GM18502 (cell line): ENCODE data around the gene MMP11.
A peak's percentile ranks its signal among the peaks of the same experiment; 100 is the strongest.

ENCODE experiments used
- ATAC-seq: cut with Tn5 transposase; IDR thresholded peaks from one replicate; pipeline ENCODE4 v1.9.1; 2021; ENCODE audit warnings: mild to moderate bottlenecking; ENCODE audit not compliant: unreplicated experiment, poor library complexity

The MMP11 gene

DNA sequence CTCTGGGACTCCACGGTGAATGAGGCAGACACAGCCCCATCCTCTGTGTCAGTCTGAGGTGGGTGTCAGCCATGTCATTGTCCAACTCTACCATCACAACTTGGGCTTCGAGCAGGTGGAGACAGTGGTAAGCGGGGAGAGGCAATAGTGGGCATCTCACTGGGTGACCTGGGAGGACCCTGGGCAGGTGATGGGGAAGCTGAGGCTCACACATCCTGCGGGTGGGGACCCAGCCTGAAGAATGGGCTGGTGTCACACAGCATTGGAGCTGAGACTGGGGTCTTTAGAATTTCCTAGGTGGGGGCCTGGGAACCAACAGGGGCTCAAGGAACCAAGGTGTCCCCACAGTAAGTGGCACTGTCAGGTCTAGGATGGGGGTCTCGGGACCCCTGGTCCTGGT is 7.1 kb downstream of the MMP11 start:
- no peak for ATAC-seq

DNA sequence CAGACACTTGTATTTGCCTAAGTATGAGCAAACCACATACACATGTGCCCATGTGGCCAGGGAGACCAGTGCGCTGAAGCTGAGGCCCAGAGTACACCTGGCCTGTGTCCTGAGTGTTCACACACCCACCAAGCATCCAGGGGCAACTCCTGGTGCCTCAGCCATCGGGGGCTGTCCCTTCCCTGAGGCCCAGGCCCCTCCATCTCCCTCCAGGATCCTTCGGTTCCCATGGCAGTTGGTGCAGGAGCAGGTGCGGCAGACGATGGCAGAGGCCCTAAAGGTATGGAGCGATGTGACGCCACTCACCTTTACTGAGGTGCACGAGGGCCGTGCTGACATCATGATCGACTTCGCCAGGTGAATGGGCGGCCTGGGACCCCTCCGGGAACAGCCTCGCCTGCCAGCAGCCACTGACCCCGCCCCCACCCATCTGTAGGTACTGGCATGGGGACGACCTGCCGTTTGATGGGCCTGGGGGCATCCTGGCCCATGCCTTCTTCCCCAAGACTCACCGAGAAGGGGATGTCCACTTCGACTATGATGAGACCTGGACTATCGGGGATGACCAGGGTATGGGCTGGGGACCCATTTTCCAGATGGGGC is 7.6 kb downstream of the MMP11 start:
- ATAC-seq: no peak

DNA sequence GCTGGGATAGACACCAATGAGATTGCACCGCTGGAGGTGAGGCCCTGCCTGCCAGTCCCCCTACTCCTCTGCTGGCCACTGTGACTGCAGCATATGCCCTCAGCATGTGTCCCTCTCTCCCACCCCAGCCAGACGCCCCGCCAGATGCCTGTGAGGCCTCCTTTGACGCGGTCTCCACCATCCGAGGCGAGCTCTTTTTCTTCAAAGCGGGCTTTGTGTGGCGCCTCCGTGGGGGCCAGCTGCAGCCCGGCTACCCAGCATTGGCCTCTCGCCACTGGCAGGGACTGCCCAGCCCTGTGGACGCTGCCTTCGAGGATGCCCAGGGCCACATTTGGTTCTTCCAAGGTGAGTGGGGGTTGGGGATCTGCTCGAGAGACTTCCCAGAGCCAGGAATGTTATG is 8.4 kb downstream of the MMP11 start:
- no peak for ATAC-seq

DNA sequence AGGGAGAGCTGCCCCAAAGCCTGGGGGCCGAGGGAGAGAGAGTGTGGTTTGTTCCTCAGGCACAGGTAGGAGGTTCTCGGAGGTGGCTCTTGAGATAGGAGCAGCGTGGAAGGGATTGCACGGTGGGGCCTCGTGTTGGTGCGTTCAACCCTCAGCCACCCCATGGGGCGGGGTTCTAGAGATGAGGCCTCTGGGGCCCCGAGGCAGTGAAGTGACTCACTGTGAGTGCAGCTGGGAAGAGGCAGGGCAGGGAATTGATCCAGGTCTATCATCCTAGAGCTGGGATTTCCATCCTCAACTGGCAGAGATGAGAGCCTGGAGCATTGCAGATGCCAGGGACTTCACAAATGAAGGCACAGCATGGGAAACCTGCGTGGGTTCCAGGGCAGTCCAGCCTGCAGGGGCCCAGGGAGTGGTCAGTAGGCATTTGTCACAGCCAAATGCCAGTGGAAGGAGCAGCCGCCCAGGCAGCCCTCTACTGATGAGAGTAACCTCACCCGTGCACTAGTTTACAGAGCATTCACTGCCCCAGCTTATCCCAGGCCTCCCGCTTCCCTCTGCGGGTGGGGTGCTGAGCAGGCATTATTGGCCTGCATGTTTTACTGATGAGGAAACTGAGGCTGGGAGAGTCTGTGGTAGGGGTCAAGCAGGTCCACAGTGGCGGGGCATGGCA is 9.0 kb downstream of the MMP11 start:
- no peak for ATAC-seq

DNA sequence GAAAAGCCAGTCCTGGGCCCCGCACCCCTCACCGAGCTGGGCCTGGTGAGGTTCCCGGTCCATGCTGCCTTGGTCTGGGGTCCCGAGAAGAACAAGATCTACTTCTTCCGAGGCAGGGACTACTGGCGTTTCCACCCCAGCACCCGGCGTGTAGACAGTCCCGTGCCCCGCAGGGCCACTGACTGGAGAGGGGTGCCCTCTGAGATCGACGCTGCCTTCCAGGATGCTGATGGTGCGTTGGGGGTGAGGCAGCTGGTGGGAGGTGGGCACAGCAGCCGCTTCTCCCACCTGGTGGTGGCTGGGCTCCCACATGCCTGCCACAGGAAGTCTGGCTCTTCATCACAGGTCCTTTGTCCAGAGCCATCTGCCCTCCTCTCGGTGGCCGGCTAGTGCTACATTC is 9.6 kb downstream of the MMP11 start:
- no peak for ATAC-seq

DNA sequence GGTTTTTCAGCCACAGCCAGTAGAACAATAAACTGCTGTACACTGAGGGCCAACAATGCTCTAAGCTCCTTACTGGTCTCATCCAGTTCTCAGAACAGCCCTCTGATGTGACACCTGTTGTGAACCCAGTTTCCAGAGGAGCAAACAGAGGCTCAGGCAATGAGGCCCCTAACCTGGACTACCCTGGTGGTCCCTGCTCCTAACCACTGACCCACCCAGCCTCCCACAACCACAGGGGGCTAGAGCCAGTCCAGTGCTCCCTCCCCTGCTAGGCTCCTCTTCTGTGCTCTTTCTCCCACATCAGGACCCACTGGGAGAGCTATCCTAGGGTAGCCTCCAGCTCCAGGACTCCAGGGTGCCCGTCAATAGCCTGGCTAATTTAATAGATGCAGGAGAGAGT is 10.1 kb downstream of the MMP11 start:
- ATAC-seq: no peak

DNA sequence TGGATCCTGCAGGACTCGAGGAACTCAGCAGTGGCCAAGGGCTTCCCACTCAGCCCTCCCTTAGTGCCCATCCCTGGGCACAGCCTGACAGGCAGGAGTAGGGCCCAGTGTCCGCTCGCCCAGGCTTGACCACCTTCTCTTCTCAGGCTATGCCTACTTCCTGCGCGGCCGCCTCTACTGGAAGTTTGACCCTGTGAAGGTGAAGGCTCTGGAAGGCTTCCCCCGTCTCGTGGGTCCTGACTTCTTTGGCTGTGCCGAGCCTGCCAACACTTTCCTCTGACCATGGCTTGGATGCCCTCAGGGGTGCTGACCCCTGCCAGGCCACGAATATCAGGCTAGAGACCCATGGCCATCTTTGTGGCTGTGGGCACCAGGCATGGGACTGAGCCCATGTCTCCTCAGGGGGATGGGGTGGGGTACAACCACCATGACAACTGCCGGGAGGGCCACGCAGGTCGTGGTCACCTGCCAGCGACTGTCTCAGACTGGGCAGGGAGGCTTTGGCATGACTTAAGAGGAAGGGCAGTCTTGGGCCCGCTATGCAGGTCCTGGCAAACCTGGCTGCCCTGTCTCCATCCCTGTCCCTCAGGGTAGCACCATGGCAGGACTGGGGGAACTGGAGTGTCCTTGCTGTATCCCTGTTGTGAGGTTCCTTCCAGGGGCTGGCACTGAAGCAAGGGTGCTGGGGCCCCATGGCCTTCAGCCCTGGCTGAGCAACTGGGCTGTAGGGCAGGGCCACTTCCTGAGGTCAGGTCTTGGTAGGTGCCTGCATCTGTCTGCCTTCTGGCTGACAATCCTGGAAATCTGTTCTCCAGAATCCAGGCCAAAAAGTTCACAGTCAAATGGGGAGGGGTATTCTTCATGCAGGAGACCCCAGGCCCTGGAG is 10.9 kb downstream of the MMP11 start:
- ATAC-seq: no peak

DNA sequence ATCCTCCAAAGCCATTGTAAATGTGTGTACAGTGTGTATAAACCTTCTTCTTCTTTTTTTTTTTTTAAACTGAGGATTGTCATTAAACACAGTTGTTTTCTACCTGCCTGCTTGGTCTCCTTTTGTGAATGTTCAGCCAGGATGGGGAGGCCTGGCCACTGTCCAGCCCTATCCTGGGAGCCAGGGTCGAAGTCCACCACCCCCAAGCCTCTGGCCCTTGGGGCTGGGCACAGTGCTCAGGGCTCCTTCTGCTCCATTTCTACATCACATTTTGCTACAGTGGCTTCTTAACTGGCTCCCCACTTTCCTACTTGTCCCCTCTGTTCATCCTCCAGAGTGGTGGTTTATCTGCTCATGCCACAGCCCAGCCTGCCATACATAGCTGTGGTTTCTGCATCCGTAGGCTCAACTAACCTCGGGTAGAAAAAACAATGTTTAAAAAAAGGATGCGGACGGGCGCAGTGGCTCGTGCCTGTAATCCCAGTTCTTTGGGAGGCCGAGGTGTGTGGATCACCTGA is 11.6 kb downstream of the MMP11 start:
- ATAC-seq: no peak

DNA sequence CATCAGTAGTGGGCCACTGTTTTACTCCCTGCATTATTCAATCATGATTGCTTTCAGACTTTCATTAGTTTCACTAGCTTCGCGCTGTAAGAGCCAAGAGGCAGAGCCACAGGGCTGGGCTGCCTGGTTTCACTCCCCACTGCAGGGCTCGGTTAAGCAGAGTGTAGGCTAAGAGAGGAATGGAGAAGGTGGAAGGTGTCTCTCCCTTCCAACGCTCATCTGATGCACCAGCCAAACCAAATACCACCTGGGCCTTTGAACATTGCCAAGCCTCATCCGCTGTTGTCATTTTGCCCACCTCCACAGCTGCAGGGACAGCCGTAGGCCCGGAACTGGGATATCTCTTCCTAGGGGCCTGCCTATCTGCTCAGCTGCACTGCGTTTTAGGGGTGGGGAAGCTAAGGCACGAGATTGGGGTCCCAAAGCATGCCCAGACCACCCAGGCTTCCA is 13.6 kb downstream of the MMP11 start:
- no peak for ATAC-seq

DNA sequence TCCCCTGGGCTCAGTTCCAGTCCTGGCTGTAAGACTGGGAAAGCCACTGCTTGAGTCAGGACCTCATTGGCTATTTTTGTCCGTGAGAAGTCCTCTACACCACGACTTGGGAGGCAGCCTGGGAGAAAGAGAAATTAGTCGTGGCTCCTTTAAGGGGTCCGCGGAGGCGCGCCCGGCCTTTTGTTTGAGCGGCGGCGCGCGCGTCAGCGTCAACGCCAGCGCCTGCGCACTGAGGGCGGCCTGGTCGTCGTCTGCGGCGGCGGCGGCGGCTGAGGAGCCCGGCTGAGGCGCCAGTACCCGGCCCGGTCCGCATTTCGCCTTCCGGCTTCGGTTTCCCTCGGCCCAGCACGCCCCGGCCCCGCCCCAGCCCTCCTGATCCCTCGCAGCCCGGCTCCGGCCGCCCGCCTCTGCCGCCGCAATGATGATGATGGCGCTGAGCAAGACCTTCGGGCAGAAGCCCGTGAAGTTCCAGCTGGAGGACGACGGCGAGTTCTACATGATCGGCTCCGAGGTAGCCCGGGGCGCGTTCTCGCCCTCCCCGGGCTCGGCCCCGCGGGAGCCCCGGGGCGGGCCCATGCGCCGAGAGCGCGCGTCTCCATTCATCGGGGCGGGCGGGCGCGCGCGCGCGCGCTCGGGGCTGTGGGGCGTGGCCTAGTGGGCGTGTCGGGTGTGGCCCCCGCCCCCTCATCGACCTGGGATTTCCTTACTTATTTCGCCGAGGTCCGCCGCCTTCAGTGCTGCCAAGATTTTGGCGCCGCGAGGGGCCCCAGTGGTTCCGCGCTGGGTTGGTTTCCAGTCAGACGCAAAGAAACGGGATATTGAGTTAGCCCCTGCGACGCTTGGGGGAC is 14.3 kb downstream of the MMP11 start, which contains the start of gene SMARCB1:
Gene SMARCB1 (plus strand): TSS at position 215 of the 848 bp plus-strand sequence. CDS start 204 bp downstream, at position 419.
- ATAC-seq: peak; percentile 68

DNA sequence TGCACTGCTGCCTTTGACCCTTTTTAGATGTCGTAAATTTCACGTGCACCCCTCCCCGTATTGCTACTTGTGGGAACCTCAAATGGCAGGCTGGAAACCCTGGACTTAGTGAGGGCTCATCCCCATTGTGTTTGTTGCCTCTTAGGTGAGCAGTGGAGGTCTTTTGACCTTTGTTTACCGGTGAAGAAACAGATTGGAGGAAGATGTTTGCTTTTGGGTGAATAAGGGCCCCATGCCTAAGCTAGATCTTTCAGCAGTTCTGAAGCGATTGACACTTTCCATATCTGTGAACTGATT is 14.9 kb downstream of the MMP11 start:
- peak; percentile 13 for ATAC-seq

DNA sequence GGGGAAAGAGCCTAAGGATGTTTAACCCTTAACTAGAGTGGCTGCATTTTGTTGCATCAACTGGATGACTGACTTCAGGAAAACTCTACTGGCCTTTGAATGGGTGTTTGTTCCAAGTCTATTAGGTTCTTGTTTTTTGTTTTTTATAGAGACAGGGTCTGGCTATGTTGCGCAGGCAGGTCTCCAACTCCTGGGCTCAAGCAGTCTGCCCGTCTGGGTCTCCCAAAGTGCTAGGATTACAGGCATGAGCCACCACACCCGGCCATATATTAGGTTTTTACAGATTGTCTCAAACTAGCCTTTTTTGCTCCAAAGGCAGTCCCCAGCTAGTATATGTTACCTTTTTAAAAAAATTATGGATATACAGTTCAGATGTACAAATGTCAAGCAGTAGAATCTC is 15.3 kb downstream of the MMP11 start:
- no peak for ATAC-seq

DNA sequence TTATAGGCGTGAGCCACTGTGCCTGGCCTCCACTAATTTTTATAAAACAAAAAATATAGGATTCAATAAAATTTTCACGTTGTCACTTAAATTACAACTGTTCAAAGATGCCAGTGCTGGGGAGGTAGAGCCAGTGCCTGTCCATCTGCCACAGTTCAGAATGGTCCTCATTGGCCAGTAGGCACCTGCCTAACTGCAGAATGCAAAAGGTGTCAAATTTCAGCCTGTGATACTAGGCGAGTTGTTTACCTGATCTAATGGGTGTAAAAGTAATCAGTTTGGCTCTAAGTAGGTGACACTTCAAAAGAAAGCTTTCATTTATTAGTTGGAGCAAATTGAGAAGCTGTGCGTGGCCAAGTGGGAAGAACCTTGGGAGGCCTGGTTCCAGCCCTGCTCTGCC is 16.5 kb downstream of the MMP11 start:
- no peak for ATAC-seq

DNA sequence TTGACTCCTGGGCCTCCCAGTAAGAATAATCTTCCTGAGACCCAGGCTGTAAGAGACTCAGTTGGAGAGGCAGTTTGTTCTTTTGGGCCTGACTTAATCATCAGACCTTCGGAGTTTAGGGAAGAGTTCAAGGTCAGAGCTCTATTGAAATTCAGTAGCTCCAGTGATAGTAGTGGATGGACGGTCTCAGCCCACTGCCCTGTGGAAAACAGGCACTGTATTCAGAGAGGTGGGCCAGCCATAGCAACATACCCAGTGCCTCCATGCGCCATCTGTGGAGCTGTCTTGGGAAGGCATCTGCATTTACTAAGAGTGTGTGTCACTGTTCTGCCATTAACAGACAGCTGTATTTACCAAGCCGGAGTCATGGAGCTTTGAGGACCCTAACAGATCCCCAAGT is 17.0 kb downstream of the MMP11 start:
- ATAC-seq: no peak

DNA sequence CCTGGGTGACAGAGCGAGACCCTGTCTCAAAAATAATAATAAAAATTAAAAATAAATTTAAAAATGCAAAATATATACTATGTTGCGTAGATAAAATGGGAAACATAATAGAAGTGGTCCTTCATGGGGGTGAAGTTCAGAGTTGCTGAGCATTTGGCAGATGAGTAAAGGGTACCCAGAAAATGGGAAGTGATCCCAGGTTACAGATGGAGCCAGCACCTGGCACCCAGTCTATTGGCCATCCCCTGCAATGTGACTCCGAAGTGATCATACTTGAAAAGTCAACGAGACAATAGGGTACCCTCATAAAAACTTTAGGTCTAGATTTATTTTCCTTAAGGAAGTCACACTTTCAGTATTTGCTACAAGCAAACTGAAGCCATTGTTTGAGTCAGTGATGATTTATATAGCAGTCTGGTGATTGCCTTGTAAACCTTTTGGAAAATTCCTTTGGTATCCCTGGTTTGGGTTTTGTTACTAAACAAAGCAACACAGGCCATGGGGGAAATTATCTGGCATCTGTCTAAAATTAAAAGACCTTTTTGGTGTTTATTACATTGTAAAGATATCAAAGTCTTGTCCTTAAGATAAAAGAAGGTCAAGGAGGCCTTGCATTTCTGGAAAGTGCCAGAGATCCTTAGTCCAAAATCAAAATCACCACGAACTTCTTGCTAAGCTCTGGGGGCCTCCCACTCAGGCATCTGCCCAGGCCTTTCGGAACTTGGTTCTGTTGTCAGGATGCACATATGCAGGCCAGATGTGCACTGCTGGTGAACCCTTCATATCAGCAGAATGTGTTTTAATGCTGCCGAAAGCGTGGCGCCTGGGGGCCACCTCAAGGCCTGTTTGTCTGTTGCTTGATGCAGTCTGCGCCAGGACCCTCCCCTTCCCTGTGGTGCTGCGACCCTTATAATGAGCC is 18.4 kb downstream of the MMP11 start:
- no peak for ATAC-seq

DNA sequence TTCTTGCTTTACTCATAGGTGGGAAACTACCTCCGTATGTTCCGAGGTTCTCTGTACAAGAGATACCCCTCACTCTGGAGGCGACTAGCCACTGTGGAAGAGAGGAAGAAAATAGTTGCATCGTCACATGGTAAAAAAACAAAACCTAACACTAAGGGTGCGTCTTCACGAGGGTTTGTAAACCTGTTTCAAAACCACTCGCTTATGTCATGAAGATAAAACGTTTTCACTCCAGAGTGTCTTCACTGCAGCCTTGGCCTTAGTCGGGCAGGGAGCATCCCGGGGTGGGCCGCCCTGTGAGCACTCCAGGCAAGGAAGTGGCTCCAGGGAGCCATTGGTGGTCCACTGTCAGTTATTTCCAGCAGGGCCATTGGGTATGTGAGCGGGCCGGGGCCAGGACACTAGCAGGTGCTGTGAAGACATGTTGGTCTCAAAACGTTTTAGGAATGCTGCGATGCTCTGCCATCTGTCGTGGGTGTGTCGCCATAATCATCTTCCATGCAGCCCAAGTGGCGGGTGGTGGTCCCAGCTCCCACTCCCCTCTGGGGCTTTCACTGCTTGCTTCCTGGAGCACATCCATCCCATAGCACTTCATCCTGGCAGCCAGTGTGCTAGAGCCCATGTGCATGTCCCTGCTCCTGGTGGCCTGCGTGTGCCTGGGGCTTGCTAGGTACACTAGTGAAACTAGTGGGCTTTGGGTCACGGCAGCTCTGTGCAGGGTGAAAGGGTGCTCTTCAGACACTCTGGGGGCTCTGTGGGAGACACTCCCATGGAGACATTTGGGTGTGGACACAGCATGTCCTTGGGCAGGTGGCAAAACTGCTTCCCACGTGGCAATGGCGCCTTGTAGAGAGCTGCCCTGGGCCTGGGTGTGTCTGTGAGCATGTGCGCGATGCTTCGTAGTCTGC is 19.3 kb downstream of the MMP11 start:
- ATAC-seq: no peak

DNA sequence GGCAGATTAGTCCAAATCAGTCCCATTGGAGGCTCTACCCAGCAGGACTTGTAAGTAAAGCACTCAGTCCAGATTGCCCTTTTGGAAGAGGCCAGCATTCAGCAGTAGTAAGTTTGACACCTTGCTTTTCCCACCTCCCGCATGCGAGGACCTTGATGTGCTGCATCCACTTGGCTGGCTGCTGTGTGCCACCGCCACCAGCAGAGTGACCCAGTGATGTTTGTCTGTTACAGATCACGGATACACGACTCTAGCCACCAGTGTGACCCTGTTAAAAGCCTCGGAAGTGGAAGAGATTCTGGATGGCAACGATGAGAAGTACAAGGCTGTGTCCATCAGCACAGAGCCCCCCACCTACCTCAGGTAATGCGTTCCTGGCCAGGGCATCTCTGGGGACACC is 20.7 kb downstream of the MMP11 start:
- ATAC-seq: no peak

DNA sequence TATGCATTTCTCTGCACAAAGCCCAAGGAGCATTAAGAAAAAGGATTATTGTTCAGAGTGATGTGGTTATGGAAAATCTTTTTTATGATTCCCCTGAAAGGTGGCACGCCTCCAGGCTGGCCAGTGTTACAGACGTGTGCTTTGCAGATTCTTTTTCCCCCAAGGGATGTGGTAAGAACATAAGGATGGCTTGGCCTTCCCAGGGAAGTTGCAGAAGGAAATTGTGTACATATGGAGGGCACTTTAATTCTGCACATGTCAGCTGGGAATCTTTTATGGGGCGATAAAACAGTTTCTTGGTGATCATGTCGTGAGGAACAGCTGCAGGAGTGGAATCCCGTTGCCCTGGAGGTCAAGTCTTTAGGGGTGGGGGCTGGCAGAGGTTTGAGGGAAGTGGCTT is 23.8 kb downstream of the MMP11 start:
- no peak for ATAC-seq
